HL-60 (cell line): ENCODE measurements around the gene GPR108.

ENCODE experiments used
- DNase-seq, 2 experiments: peaks; one replicate each; pipeline ENCODE4 v3.0.0-alpha.2; 2010 to 2020; ENCODE audit warnings: low read depth in 1 of 2, low spot score in 1 of 2
- H3K27ac ChIP-seq: fragments of 250-450 bp; sonication (Bioruptor Pico); replicated peaks from 2 replicates; pipeline ENCODE4 v1.5.1; 2020; ENCODE audit warnings: mild to moderate bottlenecking, moderate library complexity
- H3K27me3 ChIP-seq: fragments of 250-450 bp; sonication (Bioruptor Pico); 2 replicates; pipeline ENCODE4 v1.5.1; 2021; ENCODE audit warnings: mild to moderate bottlenecking, moderate library complexity; ENCODE audit not compliant: insufficient read depth, poor library complexity, severe bottlenecking
- H3K4me3 ChIP-seq: replicated peaks from 2 replicates; pipeline ENCODE4 v1.5.1; 2011; ENCODE audit warnings: mild to moderate bottlenecking, control low read depth, low read length; ENCODE audit not compliant: insufficient read depth
- GABPA ChIP-seq: IDR thresholded peaks from 2 replicates; pipeline ENCODE4 v1.6.1; 2012; ENCODE audit warnings: low read depth
- POLR2AphosphoS5 ChIP-seq: IDR thresholded peaks from 2 replicates; pipeline ENCODE4 v1.6.1; 2012; ENCODE audit warnings: low read depth
- SPI1 ChIP-seq: IDR thresholded peaks from 2 replicates; pipeline ENCODE4 v1.6.1; 2012; ENCODE audit warnings: low read depth, mild to moderate bottlenecking, borderline replicate concordance
- TF ChIP-seq, protein P1 (sequence below): IDR thresholded peaks from one replicate; pipeline ENCODE4 v1.5.1; 2011; ENCODE audit warnings: low read length, control low read depth, inconsistent platforms; ENCODE audit not compliant: insufficient read depth
- TF ChIP-seq, protein P2 (sequence below): IDR thresholded peaks from 2 replicates; pipeline ENCODE4 v1.6.1; 2012; ENCODE audit warnings: low read depth; ENCODE audit not compliant: insufficient replicate concordance

GPR108 gene

DNA sequence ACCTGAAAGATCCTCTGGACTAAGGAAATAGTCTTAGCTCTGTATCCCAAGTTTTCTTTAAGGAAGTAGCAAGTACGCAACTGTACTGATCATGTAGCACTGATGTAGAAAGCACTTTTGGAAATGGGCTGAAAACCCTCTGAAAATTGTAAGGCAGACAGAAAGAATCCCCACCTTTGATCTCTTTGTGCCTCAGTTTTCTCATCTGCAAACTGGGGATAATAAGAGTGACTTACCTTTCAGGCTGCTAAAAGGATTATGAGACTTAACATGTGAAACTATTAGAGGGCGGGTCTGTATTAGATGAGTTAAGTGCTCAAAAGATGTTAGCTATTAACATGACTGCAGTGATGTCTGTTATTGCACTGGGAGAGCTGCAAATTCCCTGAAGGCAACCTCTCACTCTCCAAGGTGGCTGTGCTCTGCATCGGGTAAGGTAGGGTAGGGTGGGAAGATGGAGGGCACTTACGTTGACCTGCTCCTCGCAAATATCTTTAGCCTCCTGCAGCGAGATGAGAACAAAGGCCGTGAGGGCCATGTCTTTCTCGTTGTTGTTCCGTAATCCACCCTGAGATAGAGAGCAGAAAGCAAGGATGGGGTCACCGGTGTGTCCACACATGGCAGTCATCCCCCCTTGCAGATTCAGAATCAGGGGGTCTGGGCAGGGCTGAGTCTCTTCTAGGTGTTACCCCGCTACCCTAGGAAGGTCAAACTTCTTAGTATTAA lies 47.1 kb downstream of the GPR108 start:
- TF ChIP-seq, protein P1, sequence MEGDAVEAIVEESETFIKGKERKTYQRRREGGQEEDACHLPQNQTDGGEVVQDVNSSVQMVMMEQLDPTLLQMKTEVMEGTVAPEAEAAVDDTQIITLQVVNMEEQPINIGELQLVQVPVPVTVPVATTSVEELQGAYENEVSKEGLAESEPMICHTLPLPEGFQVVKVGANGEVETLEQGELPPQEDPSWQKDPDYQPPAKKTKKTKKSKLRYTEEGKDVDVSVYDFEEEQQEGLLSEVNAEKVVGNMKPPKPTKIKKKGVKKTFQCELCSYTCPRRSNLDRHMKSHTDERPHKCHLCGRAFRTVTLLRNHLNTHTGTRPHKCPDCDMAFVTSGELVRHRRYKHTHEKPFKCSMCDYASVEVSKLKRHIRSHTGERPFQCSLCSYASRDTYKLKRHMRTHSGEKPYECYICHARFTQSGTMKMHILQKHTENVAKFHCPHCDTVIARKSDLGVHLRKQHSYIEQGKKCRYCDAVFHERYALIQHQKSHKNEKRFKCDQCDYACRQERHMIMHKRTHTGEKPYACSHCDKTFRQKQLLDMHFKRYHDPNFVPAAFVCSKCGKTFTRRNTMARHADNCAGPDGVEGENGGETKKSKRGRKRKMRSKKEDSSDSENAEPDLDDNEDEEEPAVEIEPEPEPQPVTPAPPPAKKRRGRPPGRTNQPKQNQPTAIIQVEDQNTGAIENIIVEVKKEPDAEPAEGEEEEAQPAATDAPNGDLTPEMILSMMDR, result no peak
- TF ChIP-seq SPI1 (no peak), POLR2AphosphoS5 (no peak), GABPA (no peak)
- TF ChIP-seq, protein P2, sequence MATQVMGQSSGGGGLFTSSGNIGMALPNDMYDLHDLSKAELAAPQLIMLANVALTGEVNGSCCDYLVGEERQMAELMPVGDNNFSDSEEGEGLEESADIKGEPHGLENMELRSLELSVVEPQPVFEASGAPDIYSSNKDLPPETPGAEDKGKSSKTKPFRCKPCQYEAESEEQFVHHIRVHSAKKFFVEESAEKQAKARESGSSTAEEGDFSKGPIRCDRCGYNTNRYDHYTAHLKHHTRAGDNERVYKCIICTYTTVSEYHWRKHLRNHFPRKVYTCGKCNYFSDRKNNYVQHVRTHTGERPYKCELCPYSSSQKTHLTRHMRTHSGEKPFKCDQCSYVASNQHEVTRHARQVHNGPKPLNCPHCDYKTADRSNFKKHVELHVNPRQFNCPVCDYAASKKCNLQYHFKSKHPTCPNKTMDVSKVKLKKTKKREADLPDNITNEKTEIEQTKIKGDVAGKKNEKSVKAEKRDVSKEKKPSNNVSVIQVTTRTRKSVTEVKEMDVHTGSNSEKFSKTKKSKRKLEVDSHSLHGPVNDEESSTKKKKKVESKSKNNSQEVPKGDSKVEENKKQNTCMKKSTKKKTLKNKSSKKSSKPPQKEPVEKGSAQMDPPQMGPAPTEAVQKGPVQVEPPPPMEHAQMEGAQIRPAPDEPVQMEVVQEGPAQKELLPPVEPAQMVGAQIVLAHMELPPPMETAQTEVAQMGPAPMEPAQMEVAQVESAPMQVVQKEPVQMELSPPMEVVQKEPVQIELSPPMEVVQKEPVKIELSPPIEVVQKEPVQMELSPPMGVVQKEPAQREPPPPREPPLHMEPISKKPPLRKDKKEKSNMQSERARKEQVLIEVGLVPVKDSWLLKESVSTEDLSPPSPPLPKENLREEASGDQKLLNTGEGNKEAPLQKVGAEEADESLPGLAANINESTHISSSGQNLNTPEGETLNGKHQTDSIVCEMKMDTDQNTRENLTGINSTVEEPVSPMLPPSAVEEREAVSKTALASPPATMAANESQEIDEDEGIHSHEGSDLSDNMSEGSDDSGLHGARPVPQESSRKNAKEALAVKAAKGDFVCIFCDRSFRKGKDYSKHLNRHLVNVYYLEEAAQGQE, result no peak
- Histone ChIP-seq H3K4me3 (no peak overlapping the region), H3K27ac (no peak overlapping the region), H3K27me3 (no peaks in the 10 kb centered on the region)
- DNase-seq, result no peak

DNA sequence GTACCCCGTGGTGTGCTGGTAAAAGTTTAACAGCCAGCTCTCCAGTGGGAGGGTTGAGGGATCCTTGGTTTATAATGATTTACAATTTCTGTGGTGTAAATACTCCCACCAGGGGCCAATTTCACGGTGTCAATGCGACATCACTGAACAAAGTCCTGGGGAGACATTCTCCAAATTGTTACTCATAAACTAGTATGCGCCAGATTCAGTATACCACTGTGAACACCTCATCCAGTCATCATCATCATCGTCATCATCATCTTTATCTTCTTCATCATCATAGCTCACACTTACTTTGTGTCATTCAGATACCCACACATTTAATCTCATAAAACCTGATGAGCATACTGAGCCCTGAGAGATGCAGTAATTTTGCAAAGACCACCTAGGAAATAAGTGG lies 50.3 kb downstream of the GPR108 start:
- Histone ChIP-seq H3K4me3 (no peak overlapping the region), H3K27me3 (no peaks in the 10 kb centered on the region), H3K27ac (no peak overlapping the region)
- no peak for TF ChIP-seq GABPA
- no peak for TF ChIP-seq POLR2AphosphoS5
- no peak for TF ChIP-seq SPI1
- TF ChIP-seq, protein P2, result no peak
- DNase-seq, result no peak

DNA sequence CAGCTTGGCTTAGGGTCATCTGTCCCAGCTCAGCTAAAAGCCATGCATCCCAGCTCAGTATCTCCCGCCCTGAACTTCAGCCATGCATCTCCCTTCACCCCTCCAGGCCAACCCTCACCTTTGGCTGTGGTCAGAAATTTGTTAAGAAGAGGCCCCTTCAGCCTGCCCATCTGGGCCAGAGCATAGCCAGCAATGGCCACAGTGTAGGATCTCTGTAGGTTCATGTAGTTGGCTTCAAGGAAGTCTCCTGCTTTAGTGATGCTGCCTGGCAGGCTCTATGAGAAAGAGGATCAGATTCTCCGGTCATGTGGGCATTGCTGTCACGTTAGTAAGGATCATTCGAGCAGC lies 50.8 kb downstream of the GPR108 start:
- Histone ChIP-seq H3K27me3 (no peaks in the 10 kb centered on the region), H3K27ac (no peak overlapping the region), H3K4me3 (no peak overlapping the region)
- DNase-seq, result no peak
- no peak for TF ChIP-seq SPI1
- no peak for TF ChIP-seq GABPA
- TF ChIP-seq, protein P2, result no peak
- TF ChIP-seq POLR2AphosphoS5, result no peak
- TF ChIP-seq, protein P1, result no peak
